ENCODE data around the gene VEZT.

- TF ChIP-seq EZH2phosphoT487 (IDR thresholded peaks at IDR 0.05; ENCODE audit: low read depth, severe bottlenecking, unreplicated experiment): no peak
- TF ChIP-seq CTCF (IDR thresholded peaks at IDR 0.05; ENCODE audit: poor library complexity): no peak
These were observed 124.4 kb downstream of the VEZT start for GRCh38 chr12:95342008-95342407.
